SK-N-SH (cell line): ENCODE results near the gene NDUFS7.

Experiments
- ELF1 ChIP-seq: IDR thresholded peaks from 2 replicates; pipeline ENCODE4 v1.4.0; 2012
- EP300 ChIP-seq, 2 experiments: IDR thresholded peaks; 2 replicates each; pipeline versions ENCODE4 v1.4.0 to v1.6.1; 2012; ENCODE audit warnings: borderline replicate concordance in 1 of 2, low read depth in 1 of 2, low read length in 1 of 2
- EZH2phosphoT487 ChIP-seq: fragments of 200-600 bp; sonication (generic); IDR thresholded peaks from 2 replicates; pipeline ENCODE4 v1.6.1; 2017; ENCODE audit warnings: low read depth, mixed run types, mild to moderate bottlenecking, antibody characterized with exemption, moderate library complexity, borderline replicate concordance
- FOXM1 ChIP-seq: IDR thresholded peaks from 2 replicates; pipeline ENCODE4 v1.4.0; 2012; ENCODE audit warnings: low read depth, mild to moderate bottlenecking
- GABPA ChIP-seq: IDR thresholded peaks from 2 replicates; pipeline ENCODE4 v1.4.0; 2012; ENCODE audit warnings: low read depth, mild to moderate bottlenecking
- MXI1 ChIP-seq: IDR thresholded peaks from 2 replicates; pipeline ENCODE4 v1.6.1; 2012; ENCODE audit warnings: mild to moderate bottlenecking, low read depth, low read length, improper control_type of control experiment
- REST ChIP-seq: IDR thresholded peaks from 2 replicates; pipeline ENCODE4 v1.6.1; 2012; ENCODE audit warnings: mild to moderate bottlenecking, low read depth, low read length, moderate library complexity
- SIN3A ChIP-seq: IDR thresholded peaks from 2 replicates; pipeline ENCODE4 v1.6.1; 2012; ENCODE audit warnings: low read depth, mild to moderate bottlenecking, low read length, moderate library complexity, borderline replicate concordance
- TAF1 ChIP-seq: IDR thresholded peaks from 2 replicates; pipeline ENCODE4 v1.6.1; 2012; ENCODE audit warnings: low read depth, mild to moderate bottlenecking, low read length, moderate library complexity, borderline replicate concordance
- TCF12 ChIP-seq: IDR thresholded peaks from 2 replicates; pipeline ENCODE4 v1.4.0; 2012
- USF2 ChIP-seq: fragments of 150-350 bp; IDR thresholded peaks from 2 replicates; pipeline ENCODE4 v1.6.1; 2017; ENCODE audit warnings: antibody characterized with exemption, low read length, low read depth, borderline replicate concordance
- TF ChIP-seq, protein P1 (sequence below): fragments of 200-600 bp; sonication (generic); IDR thresholded peaks from 2 replicates; pipeline ENCODE4 v1.6.1; 2017; ENCODE audit warnings: antibody characterized with exemption, mild to moderate bottlenecking, moderate library complexity

GRCh38 chr19:1388637-1389026 lies 4.9 kb downstream of the NDUFS7 start:
- TF ChIP-seq, protein P1, sequence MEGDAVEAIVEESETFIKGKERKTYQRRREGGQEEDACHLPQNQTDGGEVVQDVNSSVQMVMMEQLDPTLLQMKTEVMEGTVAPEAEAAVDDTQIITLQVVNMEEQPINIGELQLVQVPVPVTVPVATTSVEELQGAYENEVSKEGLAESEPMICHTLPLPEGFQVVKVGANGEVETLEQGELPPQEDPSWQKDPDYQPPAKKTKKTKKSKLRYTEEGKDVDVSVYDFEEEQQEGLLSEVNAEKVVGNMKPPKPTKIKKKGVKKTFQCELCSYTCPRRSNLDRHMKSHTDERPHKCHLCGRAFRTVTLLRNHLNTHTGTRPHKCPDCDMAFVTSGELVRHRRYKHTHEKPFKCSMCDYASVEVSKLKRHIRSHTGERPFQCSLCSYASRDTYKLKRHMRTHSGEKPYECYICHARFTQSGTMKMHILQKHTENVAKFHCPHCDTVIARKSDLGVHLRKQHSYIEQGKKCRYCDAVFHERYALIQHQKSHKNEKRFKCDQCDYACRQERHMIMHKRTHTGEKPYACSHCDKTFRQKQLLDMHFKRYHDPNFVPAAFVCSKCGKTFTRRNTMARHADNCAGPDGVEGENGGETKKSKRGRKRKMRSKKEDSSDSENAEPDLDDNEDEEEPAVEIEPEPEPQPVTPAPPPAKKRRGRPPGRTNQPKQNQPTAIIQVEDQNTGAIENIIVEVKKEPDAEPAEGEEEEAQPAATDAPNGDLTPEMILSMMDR: no peak
- TF ChIP-seq SIN3A (no peak), FOXM1 (no peak), EP300 (IDR thresholded peaks at IDR 0.05; ENCODE audit: borderline replicate concordance in 1 of 2, low read depth in 1 of 2, low read length in 1 of 2) (no peak), USF2 (no peak), REST (no peak), MXI1 (no peak), GABPA (no peak), TAF1 (no peak), EZH2phosphoT487 (no peak), TCF12 (no peak), ELF1 (no peak)
